Prostate gland (tissue), 2 donors: ENCODE data around the gene GNL2.

Experiments
- POLR2A ChIP-seq: fragments of 450-650 bp; IDR thresholded peaks from one replicate; pipeline ENCODE4 v1.6.1; 2016; ENCODE audit warnings: antibody characterized with exemption, mild to moderate bottlenecking
- POLR2AphosphoS5 ChIP-seq: sonication (generic); formaldehyde crosslinking; IDR thresholded peaks from one replicate; pipeline ENCODE4 v1.6.1; 2017; ENCODE audit warnings: antibody characterized with exemption
- TF ChIP-seq, protein P1 (sequence below), 4 experiments: fragments of 200-600 bp in 2 of 4; fragments of 450-650 bp in 2 of 4; sonication (generic) in 2 of 4; IDR thresholded peaks; 1 replicate in 3 of 4; 2 replicates in 1 of 4; pipeline ENCODE4 v1.5.1; 2016 to 2019; ENCODE audit warnings: antibody characterized with exemption in 4 of 4, mild to moderate bottlenecking in 2 of 4, moderate library complexity in 2 of 4

DNA sequence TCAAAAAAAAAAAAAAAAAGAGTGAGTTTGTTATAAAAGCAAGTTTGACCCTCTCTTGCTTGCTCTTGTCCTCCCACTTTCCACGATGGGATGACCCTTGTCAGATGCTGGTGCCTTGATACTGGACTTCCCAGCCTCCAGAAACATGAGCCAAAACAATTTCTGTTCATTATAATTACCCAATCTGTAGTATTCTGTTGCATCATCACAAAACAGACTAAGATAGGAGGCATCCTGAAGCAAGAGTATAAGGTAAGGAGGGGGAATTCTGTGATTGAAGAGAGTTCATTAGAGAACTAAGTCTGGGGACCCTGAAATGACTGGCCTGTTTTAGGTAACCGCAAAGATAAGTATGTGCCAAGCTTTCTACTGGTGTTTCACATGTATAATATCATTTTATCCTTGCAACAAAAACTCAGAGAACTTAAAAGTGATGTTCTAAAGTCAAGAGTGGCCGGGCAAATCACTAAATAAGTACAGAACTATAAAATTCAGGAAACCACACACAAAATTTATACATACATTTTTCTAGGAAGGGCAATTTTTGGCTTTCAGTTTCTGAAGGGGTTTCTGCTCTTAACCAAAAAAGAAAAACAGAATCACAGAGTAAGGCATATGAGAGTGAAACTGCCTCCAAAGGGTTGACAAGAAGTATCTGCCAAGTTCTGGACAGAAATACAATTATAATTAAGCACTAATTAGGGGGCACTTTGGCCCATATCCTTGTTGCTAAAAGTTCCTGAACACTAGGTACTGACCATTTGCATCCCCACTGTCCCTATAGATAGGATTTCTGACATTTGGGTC, 25.0 kb downstream of the GNL2 start:
- TF ChIP-seq POLR2A (no peak), POLR2AphosphoS5 (no peak)
- TF ChIP-seq, protein P1, sequence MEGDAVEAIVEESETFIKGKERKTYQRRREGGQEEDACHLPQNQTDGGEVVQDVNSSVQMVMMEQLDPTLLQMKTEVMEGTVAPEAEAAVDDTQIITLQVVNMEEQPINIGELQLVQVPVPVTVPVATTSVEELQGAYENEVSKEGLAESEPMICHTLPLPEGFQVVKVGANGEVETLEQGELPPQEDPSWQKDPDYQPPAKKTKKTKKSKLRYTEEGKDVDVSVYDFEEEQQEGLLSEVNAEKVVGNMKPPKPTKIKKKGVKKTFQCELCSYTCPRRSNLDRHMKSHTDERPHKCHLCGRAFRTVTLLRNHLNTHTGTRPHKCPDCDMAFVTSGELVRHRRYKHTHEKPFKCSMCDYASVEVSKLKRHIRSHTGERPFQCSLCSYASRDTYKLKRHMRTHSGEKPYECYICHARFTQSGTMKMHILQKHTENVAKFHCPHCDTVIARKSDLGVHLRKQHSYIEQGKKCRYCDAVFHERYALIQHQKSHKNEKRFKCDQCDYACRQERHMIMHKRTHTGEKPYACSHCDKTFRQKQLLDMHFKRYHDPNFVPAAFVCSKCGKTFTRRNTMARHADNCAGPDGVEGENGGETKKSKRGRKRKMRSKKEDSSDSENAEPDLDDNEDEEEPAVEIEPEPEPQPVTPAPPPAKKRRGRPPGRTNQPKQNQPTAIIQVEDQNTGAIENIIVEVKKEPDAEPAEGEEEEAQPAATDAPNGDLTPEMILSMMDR (IDR thresholded peaks at IDR 0.05), result no peak
